T1000 (cell line): ENCODE data around the gene GALNT9.
"Not testable (repeated sequence)": the region's sequence is repeated elsewhere in the genome, so short reads cannot be mapped to it uniquely, and the experiment has no call there.

Source experiments
- DNase-seq: peaks from one replicate; lab custom pipeline; 2025; ENCODE audit warnings: mixed read lengths; lab: John Stamatoyannopoulos, UW

The GALNT9 gene

GRCh38 chr12:132312516-132312915, 16.9 kb downstream of the GALNT9 start:
- DNase-seq = no peak

- no peak for DNase-seq
Observed at GRCh38 chr12:132311201-132311915, 18.0 kb downstream of the GALNT9 start.

- no peak for DNase-seq
Observed at GRCh38 chr12:132310181-132311040, 19.0 kb downstream of the GALNT9 start.

- no peak for DNase-seq
Observed at GRCh38 chr12:132309596-132310086, 19.7 kb downstream of the GALNT9 start.

- DNase-seq = no peak
Observed at GRCh38 chr12:132308853-132309595, 20.4 kb downstream of the GALNT9 start.

- DNase-seq = no peak
Observed at GRCh38 chr12:132307976-132308852, 21.2 kb downstream of the GALNT9 start.

- no peak for DNase-seq
Observed at GRCh38 chr12:132306885-132307191, 22.6 kb downstream of the GALNT9 start.

- DNase-seq = no peak
Observed at GRCh38 chr12:132305991-132306884, 23.2 kb downstream of the GALNT9 start.

- DNase-seq = no peak
Observed at GRCh38 chr12:132305560-132305966, 23.8 kb downstream of the GALNT9 start.

- DNase-seq = not testable (repeated sequence)
Observed at GRCh38 chr12:132304866-132305265, 24.5 kb downstream of the GALNT9 start.

GRCh38 chr12:132303853-132304373, 25.5 kb downstream of the GALNT9 start:
- not testable (repeated sequence) for DNase-seq

GRCh38 chr12:132302466-132303358, 26.7 kb downstream of the GALNT9 start:
- DNase-seq = no peak

GRCh38 chr12:132300789-132301722, 28.3 kb downstream of the GALNT9 start:
- DNase-seq = no peak

GRCh38 chr12:132296063-132296462, 33.3 kb downstream of the GALNT9 start:
- no peak for DNase-seq

- not testable (repeated sequence) for DNase-seq
Observed at GRCh38 chr12:132295561-132295960, 33.8 kb downstream of the GALNT9 start.

GRCh38 chr12:132295101-132295526, 34.3 kb downstream of the GALNT9 start:
- no peak for DNase-seq

- no peak for DNase-seq
Observed at GRCh38 chr12:132294121-132295034, 35.0 kb downstream of the GALNT9 start.
